Right ventricle myocardium inferior (tissue), 1 donor: Measurements from ENCODE around the gene SPIN2A. TPM values are rescaled to one million over a fixed set of nuclear protein-coding genes. Genes with fewer than 3 reads are reported as not detected.
"Not testable (repeated sequence)": the region's sequence is repeated elsewhere in the genome, so short reads cannot be mapped to it uniquely, and the experiment has no call there.

ENCODE experiments used
- ATAC-seq: fragments of 200-7000 bp; cut with Tn5 transposase; one replicate; pipeline ENCODE4 v1.9.1; 2020; ENCODE audit warnings: mild to moderate bottlenecking, moderate library complexity
- DNase-seq: peaks from one replicate; pipeline ENCODE4 v3.0.0; 2021; ENCODE audit errors: missing footprints
- intact Hi-C: fragments of 100-400 bp; cut with DNase I; formaldehyde crosslinking; loops from one replicate; pipeline ENCODE4 v1.11.0; 2022
- total RNA-seq: library from RNA; stranded (reverse); fragmentation: NEBNext Ultra II Directional; extraction: Animal tissue kit (Norgen Biotek cat#: 25700); gene quantifications from one replicate; pipeline ENCODE4 v1.2.1, GENCODE V29; 2021
- donor health status: DM: no; HTN: yes; CAD: no; lungs with severe emphysema.

SPIN2A gene
- total RNA-seq, 1 donor from 2014 or later, result 0.22 TPM

DNA sequence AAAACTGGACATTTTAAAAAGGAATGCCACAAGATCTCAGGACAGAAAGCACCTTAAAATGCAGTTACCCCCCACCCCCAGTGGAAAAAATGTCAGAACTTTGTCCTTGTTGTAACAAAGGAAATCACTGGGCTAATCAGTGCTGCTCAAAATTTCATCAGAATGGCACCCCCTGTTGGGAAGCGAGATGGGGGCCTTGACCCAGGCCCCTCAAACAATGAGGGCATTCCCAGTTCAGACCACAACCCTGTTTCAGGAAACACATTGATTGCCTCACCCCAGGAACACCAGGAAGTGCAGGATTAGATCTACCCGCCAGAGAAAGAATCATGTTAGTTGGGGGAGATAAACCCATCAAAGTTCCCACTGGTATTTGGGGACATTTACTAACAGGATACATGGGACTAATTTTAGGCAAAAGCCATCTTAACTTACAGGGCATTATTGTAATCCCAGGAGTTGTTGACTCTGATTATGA lies 32.2 kb downstream of the SPIN2A start:
- ATAC-seq, result no peak
- DNase-seq, result no peak
- intact Hi-C loops, result no loop called here

DNA sequence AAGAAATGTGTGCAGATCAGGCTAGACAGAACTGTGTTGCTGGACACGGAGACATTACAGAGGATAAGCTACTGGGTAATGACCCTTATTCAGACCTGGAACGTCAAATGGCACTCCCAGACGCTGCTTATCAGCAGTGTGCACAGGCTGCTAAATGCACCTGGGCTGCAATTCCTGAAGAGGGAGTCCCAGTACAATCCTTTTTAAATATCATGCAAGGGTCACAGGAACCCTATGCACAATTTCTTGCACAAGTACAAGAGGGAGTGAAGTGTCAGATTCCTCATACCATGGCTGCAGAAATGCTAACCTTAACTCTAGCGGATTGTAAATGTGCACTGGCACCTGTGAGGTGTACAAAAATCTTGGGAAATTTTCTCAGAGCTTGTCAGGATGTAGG lies 32.8 kb downstream of the SPIN2A start:
- ATAC-seq (no peak), DNase-seq (no peak)
- intact Hi-C loops, result no loop called here

DNA sequence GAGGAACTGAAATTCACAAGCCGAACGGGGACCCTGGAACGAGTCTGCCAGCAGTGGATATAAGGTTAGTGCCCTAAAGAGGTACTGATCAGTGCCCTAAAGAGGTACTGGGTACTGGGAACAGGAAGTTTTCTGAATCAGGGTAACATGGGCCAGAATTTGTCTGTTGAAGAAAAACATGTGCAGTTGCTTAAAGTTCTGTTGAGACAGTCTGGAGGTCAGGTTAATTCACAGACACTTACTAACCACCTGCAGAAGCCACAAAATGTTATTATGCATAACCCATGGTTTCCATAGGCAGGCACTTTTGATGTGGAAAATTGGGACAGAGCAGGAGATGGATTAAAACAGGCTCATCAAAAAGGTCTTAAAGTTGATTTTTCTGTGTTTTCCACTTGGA lies 33.7 kb downstream of the SPIN2A start:
- DNase-seq, result no peak
- intact Hi-C loops, result no loop called here
- ATAC-seq, result no peak

DNA sequence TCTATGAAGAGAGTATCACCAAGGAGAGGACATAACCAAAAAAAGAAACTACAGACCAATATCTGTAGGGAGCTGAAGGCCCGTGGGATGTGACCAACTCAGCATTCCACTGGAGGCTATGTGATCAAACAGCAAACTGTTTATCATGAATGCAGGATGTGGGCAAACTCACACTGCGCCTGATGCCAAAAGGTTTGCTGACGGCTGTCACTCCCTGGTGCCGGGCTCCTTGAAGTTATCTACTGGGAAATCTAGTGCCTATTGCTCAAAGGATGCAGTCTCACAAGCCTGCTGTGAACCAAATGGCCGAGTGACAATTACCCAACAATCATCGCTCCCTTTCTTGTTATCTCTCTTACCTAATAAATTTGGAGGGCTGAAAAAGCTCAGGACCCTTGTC lies 34.3 kb downstream of the SPIN2A start:
- intact Hi-C loops, DNase-seq, ATAC-seq: not testable (repeated sequence)

Other genes with a start within 250 kb of the SPIN2A start
- gene SPIN3, start 141.9 kb downstream of the SPIN2A start, total RNA-seq, result 3.1 TPM
- gene SPIN2B, start 15.8 kb downstream of the SPIN2A start, total RNA-seq, result 6.9 TPM
- gene FAAH2, start 149.3 kb upstream of the SPIN2A start, total RNA-seq, result 0.24 TPM